Glomerular endothelial cell (primary cell): Measurements from ENCODE around the gene MAP3K20. TPM values are rescaled to one million over a fixed set of nuclear protein-coding genes. Genes with fewer than 3 reads are reported as not detected.
"Not testable (repeated sequence)": the region's sequence is repeated elsewhere in the genome, so short reads cannot be mapped to it uniquely, and the experiment has no call there.

Experiments used
- DNase-seq: peaks from one replicate; pipeline ENCODE4 v3.0.0-alpha.2; 2011; ENCODE audit warnings: low read depth, low spot score; ENCODE audit errors: extremely low read depth
- total RNA-seq: library from RNA; depleted of rRNA; stranded (reverse); fragments of >200 nt; gene quantifications from 2 replicates; pipeline ENCODE4 v1.2.3, GENCODE V29; 2015

The MAP3K20 gene
- total RNA-seq, 1 donor from 2014 or later: 15.6 TPM

GRCh38 chr2:173226899-173227698, 151.5 kb downstream of the MAP3K20 start:
- DNase-seq: no peak

DNA sequence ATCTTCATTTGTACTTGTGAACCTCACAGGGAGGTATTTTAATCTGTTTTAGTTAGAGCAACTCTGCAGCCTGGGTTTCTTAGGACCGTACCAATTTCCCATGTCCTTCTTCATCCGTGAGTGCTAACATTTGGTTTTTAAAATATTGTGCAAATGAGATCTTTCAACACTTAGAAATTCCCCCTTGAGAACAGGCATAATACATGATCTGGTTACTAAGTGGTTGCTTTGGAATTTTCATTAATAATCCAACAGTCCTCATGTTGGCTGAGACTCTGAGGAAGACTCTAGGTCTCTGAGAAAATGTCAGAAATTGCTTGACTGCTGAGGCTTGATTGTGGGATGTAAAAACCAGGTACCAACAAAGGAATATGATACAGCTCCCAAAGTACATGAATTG, 153.4 kb downstream of the MAP3K20 start:
- no peak for DNase-seq

DNA sequence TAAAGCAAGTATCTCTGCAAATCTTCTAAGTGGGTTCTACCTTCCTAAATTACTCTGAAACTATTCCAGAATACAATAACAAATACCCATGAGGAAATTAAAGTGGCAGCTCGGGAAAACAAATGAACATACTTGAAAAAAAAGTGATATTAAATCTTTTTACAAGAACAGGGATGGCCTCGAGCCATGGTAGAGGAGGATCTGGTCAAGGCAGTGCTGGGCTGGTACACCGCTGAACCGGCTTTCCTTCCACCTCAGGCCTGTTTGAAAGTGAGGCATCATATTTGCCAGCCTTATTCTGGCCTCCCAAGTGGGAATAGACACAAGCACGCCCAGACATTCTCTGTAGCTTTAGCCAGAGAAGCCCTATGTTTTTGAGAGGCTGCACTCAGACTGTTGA, 154.5 kb downstream of the MAP3K20 start:
- no peak for DNase-seq

- DNase-seq: no peak
Measured at GRCh38 chr2:173231042-173231441, 155.4 kb downstream of the MAP3K20 start.

GRCh38 chr2:173231465-173231864, 155.8 kb downstream of the MAP3K20 start:
- no peak for DNase-seq

- DNase-seq: no peak
Measured at GRCh38 chr2:173232956-173233744, 157.5 kb downstream of the MAP3K20 start.

DNA sequence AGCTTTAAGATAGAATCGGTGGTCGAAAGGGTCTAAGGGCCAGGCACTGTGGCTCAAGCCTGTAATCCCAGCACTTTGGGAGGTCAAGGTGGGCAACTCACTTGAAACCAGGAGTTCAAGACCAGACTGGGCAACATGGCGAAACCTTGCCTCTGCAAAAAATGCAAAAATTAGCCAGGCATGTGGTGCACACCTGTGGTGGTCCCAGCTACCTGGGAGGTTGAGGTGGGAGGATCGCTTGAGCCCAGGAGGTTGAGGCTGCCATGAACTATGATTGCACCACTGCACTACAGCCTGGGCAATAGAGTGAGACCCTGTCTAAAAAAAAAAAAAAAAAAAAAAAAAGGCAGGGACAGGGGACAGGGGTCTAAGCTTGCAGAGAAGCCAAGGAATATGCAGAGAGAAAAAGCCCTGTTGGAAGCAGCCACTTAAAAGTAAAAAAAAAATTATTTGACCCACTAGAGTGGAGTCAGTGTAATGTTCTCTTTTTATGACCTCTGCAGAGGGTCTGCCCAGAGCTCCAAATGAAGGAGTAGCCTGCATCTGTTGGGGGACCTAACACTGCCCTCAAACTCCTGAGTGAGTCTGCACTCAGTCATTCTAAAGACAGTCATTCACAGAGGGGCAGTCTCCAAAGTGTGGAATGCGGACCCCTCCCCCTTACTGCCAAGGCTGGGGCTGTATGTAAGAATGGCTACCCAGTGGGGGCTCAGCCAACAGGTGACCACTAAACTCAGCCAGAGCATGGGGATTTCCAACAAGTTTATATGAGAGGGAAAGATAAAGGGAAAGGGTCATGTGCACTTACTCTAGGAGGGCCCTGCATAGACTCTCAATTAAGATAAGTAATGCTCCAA, 160.5 kb downstream of the MAP3K20 start:
- no peak for DNase-seq

DNA sequence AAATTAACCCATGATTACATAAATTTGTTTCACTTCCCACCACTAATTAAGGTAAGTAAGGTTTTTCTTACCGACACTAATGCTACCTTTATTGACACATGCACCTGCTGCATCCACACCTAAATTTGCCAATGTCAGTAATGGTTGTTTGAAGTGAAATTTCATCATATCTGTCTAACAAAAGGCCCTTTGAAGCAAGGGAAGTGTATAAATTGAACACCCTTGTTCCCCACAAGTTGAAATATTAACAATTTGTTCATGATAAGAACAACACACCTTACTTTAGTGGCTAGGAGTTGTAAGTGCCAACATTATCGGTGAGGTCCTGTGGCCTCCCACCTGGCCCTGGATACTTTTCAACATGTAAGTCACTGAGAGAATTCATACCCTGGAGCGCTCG, 162.7 kb downstream of the MAP3K20 start:
- no peak for DNase-seq

DNA sequence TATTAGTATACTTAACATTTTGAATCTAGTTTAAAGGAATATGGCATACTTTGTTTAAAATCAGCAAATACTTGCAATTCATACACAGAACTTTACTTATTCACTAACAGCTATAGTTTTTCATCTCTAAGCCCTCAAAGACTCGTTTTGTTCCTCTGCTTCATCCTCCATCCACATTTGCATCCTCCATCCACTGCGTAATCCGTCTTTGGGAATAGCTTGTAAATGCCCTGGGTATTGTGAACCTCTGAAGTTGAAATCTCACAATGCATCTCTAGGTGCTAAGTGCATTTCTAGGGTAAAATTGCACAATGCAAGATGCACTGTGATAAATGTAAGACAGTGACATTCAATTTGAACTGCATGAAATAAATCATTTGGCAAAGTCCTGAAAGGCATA, 163.2 kb downstream of the MAP3K20 start:
- no peak for DNase-seq

GRCh38 chr2:173239644-173240043, 164.0 kb downstream of the MAP3K20 start:
- no peak for DNase-seq

DNA sequence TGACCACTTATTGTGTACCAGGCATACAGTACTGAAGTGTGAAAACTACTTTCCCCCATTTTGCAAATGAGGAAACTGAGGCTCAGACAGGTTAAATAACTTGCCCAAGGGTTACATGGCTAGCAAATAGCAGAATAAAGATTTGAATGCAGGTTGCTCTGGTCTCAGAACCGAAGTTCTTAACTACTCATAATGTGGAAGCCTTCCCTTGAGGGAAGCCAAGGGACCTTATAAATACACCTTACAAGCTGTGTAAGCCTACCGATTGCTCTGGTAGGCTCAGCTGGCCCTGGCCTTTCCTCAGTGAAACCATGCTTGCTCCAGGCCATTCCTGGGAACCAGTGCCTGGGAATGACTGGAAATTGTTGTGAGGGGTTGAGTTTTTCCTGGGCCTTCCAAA, 164.4 kb downstream of the MAP3K20 start:
- no peak for DNase-seq

DNA sequence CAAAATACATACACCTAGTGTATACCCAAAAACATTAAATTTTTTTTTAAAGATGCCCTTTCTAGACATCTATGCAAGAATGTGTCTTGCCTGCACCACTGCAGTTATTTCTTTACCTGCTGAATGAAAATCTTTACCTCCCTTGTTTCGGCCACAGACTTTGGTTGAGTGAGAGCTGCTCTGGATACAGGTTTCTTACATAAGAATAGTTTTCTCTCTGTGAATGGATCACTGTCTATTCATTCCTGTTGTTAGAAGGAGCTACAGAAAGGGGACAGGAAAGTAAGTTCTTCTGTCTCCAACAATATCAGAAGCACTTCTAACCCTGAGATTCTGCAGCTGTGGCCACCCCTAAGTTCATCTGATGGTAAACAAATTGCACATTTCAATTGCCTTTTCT, 166.0 kb downstream of the MAP3K20 start:
- no peak for DNase-seq

- DNase-seq: no peak
Measured at GRCh38 chr2:173247156-173247555, 171.5 kb downstream of the MAP3K20 start.

- no peak for DNase-seq
Measured at GRCh38 chr2:173248381-173248780, 172.7 kb downstream of the MAP3K20 start.

GRCh38 chr2:173249661-173250641, 174.3 kb downstream of the MAP3K20 start:
- DNase-seq: no peak

- no peak for DNase-seq
Measured at GRCh38 chr2:173251225-173251624, 175.6 kb downstream of the MAP3K20 start.

- DNase-seq: no peak
Measured at GRCh38 chr2:173252581-173252980, 176.9 kb downstream of the MAP3K20 start.

DNA sequence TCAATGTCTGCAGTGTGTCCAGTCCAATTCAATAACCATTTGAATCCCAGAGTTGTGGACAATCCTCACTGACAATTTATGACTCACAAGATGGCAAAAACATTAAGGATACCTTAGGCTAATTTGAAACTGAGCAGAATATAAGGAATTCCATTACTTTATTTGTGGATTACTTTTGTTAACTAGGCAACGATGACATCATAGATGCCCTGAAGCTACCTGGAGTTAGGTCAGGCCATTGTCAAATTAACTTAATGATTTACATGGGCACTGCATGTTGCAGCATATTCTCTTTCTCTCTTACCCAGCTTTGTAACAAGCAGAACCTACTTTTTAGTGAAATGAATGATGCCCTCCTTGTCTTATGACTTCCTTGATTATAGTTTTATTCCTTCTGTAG, 179.0 kb downstream of the MAP3K20 start:
- no peak for DNase-seq

DNA sequence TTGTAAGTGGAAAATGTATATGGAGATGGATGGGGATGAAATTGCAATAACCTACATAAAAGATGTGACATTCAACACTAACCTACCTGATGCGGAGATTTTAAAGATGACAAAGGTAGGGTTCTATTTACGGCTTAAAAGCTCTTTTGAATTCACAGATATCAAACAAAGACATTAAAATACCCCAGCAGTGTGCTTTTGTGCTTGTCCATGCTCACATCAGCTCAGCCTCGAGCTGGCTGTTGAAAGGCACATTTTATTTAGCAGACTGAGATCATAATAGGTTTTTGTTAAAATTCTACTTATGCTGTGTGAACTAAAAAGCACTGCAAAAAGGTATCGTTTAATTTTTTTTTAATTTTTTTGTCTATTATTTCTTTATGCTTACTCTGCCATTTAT, 183.1 kb downstream of the MAP3K20 start:
- no peak for DNase-seq

GRCh38 chr2:173262356-173262755, 186.7 kb downstream of the MAP3K20 start:
- DNase-seq: not testable (repeated sequence)
